HCT116 (cell line): ENCODE data around the gene FOXK2. TPM values are rescaled to one million over a fixed set of nuclear protein-coding genes. Genes with fewer than 3 reads are reported as not detected.

Source experiments
- ATAC-seq: fragments of 200-7000 bp; cut with Tn5 transposase; 2 replicates; pipeline ENCODE4 v1.9.1; 2020; ENCODE audit warnings: mild to moderate bottlenecking, moderate library complexity
- BruUV-seq: library from RNA; stranded (reverse); fragments of 400-500 nt; replicated peaks from 2 replicates; lab custom pipeline; 2021; lab: Mats Ljungman, UMichigan
- CTCF ChIA-PET: fragments of 300-600 bp; sonication (Branson Sonifier 250); formaldehyde crosslinking; loops from one replicate; lab custom pipeline; 2021; ENCODE audit warnings: antibody characterized with exemption; lab: Charles Lee
- POLR2A ChIA-PET: fragments of 300-600, 350-600 bp; sonication (Branson Sonifier 250); formaldehyde crosslinking; loops from one replicate; lab custom pipeline; 2021; ENCODE audit warnings: antibody characterized with exemption; lab: Charles Lee
- RAD21 ChIA-PET, 2 experiments: fragments of 300-600 bp; sonication (Branson Sonifier 250); formaldehyde crosslinking; loops; one replicate each; lab custom pipeline; 2023; ENCODE audit warnings: low total read pairs in 2 of 2; ENCODE audit not compliant: uncharacterized antibody in 2 of 2, unreplicated experiment in 2 of 2, low non-redundant PET in 1 of 2; lab: Charles Lee
- DNase-seq: peaks from one replicate; pipeline ENCODE4 v3.0.0-alpha.2; 2010; ENCODE audit warnings: low read depth, low spot score
- H2AFZ ChIP-seq: fragments of 200-600 bp; shearing (Covaris generic), sonication (generic); 2 replicates; pipeline ENCODE4 v1.6.1; 2017; ENCODE audit warnings: low read depth, mixed run types, mixed read lengths, antibody characterized with exemption, low read length; ENCODE audit not compliant: poor library complexity, severe bottlenecking
- H3K27ac ChIP-seq: 2 replicates; pipeline ENCODE4 v1.5.1; 2012; ENCODE audit warnings: low read depth, low read length
- H3K27me3 ChIP-seq: fragments of 200-600 bp; sonication (generic); 2 replicates; pipeline ENCODE4 v1.6.1; 2016; ENCODE audit warnings: mixed run types, low read length, mixed read lengths; ENCODE audit not compliant: insufficient read depth
- H3K36me3 ChIP-seq, 2 experiments: fragments of 200-500 bp in 1 of 2; fragments of 200-600 bp in 1 of 2; sonication (Bioruptor generic) in 1 of 2; sonication (generic) in 1 of 2; 2 replicates each; pipeline versions ENCODE4 v1.5.1 to v1.6.1; 2014 to 2016; ENCODE audit warnings: low read length in 2 of 2, inconsistent platforms in 1 of 2, mixed read lengths in 1 of 2, mixed run types in 1 of 2; ENCODE audit not compliant: insufficient read depth in 2 of 2, control insufficient read depth in 1 of 2
- H3K4me1 ChIP-seq, 2 experiments: fragments of 200-600 bp in 1 of 2; sonication (generic) in 1 of 2; 2 replicates each; pipeline versions ENCODE4 v1.5.1 to v1.6.1; 2012 to 2017; ENCODE audit warnings: low read length in 2 of 2, inconsistent platforms in 1 of 2, mild to moderate bottlenecking in 1 of 2, mixed read lengths in 1 of 2, mixed run types in 1 of 2, moderate library complexity in 1 of 2; ENCODE audit not compliant: insufficient read depth in 2 of 2, control insufficient read depth in 1 of 2
- H3K4me2 ChIP-seq: fragments of 200-600 bp; sonication (generic); 2 replicates; pipeline ENCODE4 v1.6.1; 2017; ENCODE audit warnings: mixed run types, low read length, mixed read lengths
- H3K4me3 ChIP-seq, 2 experiments: fragments of 200-600 bp in 1 of 2; sonication (generic) in 1 of 2; replicated peaks in 1 of 2; 2 replicates each; pipeline ENCODE4 v1.5.1; 2011 to 2016; ENCODE audit warnings: low read length in 2 of 2, control low read depth in 1 of 2, low read depth in 1 of 2, mild to moderate bottlenecking in 1 of 2, mixed read lengths in 1 of 2, mixed run types in 1 of 2
- H3K79me2 ChIP-seq: fragments of 200-600 bp; sonication (generic); 2 replicates; pipeline ENCODE4 v1.6.1; 2017; ENCODE audit warnings: mild to moderate bottlenecking, mixed run types, low read length, moderate library complexity, mixed read lengths; ENCODE audit not compliant: insufficient read depth
- H3K9ac ChIP-seq: fragments of 200-600 bp; sonication (generic); 2 replicates; pipeline ENCODE4 v1.6.1; 2016; ENCODE audit warnings: low read length, mixed read lengths
- H3K9me2 ChIP-seq: fragments of 200-600 bp; sonication (generic), shearing (Covaris generic); 2 replicates; pipeline ENCODE4 v1.6.1; 2017; ENCODE audit warnings: mixed run types, mild to moderate bottlenecking, moderate library complexity; ENCODE audit not compliant: insufficient read depth
- H3K9me3 ChIP-seq, 2 experiments: fragments of 200-500 bp in 1 of 2; fragments of 200-600 bp in 1 of 2; sonication (Bioruptor generic) in 1 of 2; sonication (generic) in 1 of 2; 2 replicates each; pipeline ENCODE4 v1.6.1; 2014 to 2017; ENCODE audit warnings: low read length in 2 of 2, mixed read lengths in 2 of 2, inconsistent platforms in 1 of 2, low read depth in 1 of 2, mild to moderate bottlenecking in 1 of 2, mixed run types in 1 of 2, moderate library complexity in 1 of 2; ENCODE audit not compliant: control insufficient read depth in 1 of 2, insufficient read depth in 1 of 2
- H4K20me1 ChIP-seq: fragments of 200-600 bp; sonication (generic), shearing (Covaris generic); 2 replicates; pipeline ENCODE4 v1.6.1; 2017; ENCODE audit warnings: mixed run types, mild to moderate bottlenecking, moderate library complexity; ENCODE audit not compliant: insufficient read depth
- ELF1 ChIP-seq: IDR thresholded peaks from 2 replicates; pipeline ENCODE4 v1.6.1; 2012; ENCODE audit warnings: low read depth, borderline replicate concordance
- EZH2 ChIP-seq: fragments of 200-600 bp; sonication (generic); IDR thresholded peaks from 2 replicates; pipeline ENCODE4 v1.6.1; 2017; ENCODE audit warnings: antibody characterized with exemption, mixed run types
- EZH2phosphoT487 ChIP-seq: fragments of 200-600 bp; IDR thresholded peaks from 2 replicates; pipeline ENCODE4 v1.6.1; 2018; ENCODE audit warnings: antibody characterized with exemption, borderline replicate concordance
- FOSL1 ChIP-seq: IDR thresholded peaks from 2 replicates; pipeline ENCODE4 v1.6.1; 2012; ENCODE audit warnings: low read depth
- JUND ChIP-seq: IDR thresholded peaks from 2 replicates; pipeline ENCODE4 v1.6.1; 2012
- POLR2A ChIP-seq: IDR thresholded peaks from 2 replicates; pipeline ENCODE4 v1.7.0; 2011; ENCODE audit warnings: borderline replicate concordance; ENCODE audit not compliant: insufficient read depth, insufficient read length; ENCODE audit errors: extremely low read depth
- RAD21 ChIP-seq: IDR thresholded peaks from 2 replicates; pipeline ENCODE4 v1.6.1; 2012; ENCODE audit warnings: low read depth, mild to moderate bottlenecking
- SIN3A ChIP-seq: IDR thresholded peaks from 2 replicates; pipeline ENCODE4 v1.6.1; 2012; ENCODE audit warnings: low read depth
- SRF ChIP-seq: IDR thresholded peaks from 2 replicates; pipeline ENCODE4 v1.6.1; 2012; ENCODE audit warnings: low read depth
- TCF7L2 ChIP-seq: IDR thresholded peaks from 2 replicates; pipeline ENCODE4 v1.7.0; 2011; ENCODE audit warnings: borderline replicate concordance, inconsistent platforms; ENCODE audit not compliant: insufficient read depth, insufficient read length; ENCODE audit errors: extremely low read depth
- YY1 ChIP-seq: IDR thresholded peaks from 2 replicates; pipeline ENCODE4 v1.6.1; 2011; ENCODE audit warnings: low read length, low read depth, moderate library complexity, mild to moderate bottlenecking; ENCODE audit not compliant: insufficient replicate concordance; ENCODE audit errors: extremely low read depth
- ZNF274 ChIP-seq: fragments of 200-500 bp; sonication (Bioruptor generic); IDR thresholded peaks from 2 replicates; pipeline ENCODE4 v1.6.1; 2014; ENCODE audit warnings: mild to moderate bottlenecking, low read depth, low read length, inconsistent platforms
- intact Hi-C: fragments of 100-400 bp; cut with micrococcal nuclease; formaldehyde crosslinking; loops from 2 replicates; pipeline ENCODE4 v1.10.0; 2022
- total RNA-seq: library from RNA; stranded (reverse); gene quantifications from one replicate; pipeline ENCODE4 v1.2.1, GENCODE V29; 2021; ENCODE audit not compliant: unreplicated experiment
- TF ChIP-seq, protein P1 (sequence below): IDR thresholded peaks from 2 replicates; pipeline ENCODE4 v1.6.1; 2012
- TF ChIP-seq, protein P2 (sequence below): IDR thresholded peaks from 2 replicates; pipeline ENCODE4 v1.6.1; 2011; ENCODE audit warnings: mild to moderate bottlenecking, low read length, moderate library complexity; ENCODE audit not compliant: insufficient replicate concordance; ENCODE audit errors: extremely low read depth
- TF ChIP-seq, protein P3 (sequence below): IDR thresholded peaks from 2 replicates; pipeline ENCODE4 v1.6.1; 2012

The FOXK2 gene
- total RNA-seq, 1 experiment from 2014 or later, result 122 TPM

DNA sequence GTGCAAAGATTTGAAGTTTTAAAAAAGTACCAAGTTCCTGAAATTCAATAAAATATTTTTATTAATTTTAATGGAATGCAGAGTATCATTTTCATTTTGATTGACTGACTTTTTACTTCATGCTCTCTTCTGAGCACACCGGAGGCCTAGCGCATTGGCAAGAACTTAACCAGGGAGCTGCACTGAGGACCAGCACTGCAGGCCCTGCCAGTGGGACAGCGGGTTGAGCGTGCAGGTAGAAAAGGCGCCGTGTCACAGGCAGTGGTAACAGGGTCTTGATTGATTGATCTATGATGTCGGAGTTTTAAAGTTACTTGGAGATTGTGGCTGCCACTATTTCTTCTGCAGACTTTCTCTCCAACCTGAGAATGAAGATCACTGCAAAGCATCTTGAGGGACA, 85.0 kb downstream of the FOXK2 start:
- BruUV-seq, result no TSS peak
- TF ChIP-seq, protein P1, sequence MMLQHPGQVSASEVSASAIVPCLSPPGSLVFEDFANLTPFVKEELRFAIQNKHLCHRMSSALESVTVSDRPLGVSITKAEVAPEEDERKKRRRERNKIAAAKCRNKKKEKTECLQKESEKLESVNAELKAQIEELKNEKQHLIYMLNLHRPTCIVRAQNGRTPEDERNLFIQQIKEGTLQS, result no peak
- no peak for TF ChIP-seq YY1
- no peak for TF ChIP-seq JUND
- no peak for TF ChIP-seq EZH2phosphoT487
- no peak for TF ChIP-seq SIN3A
- TF ChIP-seq, protein P2, sequence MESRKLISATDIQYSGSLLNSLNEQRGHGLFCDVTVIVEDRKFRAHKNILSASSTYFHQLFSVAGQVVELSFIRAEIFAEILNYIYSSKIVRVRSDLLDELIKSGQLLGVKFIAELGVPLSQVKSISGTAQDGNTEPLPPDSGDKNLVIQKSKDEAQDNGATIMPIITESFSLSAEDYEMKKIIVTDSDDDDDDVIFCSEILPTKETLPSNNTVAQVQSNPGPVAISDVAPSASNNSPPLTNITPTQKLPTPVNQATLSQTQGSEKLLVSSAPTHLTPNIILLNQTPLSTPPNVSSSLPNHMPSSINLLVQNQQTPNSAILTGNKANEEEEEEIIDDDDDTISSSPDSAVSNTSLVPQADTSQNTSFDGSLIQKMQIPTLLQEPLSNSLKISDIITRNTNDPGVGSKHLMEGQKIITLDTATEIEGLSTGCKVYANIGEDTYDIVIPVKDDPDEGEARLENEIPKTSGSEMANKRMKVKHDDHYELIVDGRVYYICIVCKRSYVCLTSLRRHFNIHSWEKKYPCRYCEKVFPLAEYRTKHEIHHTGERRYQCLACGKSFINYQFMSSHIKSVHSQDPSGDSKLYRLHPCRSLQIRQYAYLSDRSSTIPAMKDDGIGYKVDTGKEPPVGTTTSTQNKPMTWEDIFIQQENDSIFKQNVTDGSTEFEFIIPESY, result no peak
- TF ChIP-seq, protein P3, sequence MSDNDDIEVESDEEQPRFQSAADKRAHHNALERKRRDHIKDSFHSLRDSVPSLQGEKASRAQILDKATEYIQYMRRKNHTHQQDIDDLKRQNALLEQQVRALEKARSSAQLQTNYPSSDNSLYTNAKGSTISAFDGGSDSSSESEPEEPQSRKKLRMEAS, result no peak
- no peak for TF ChIP-seq RAD21
- no peak for TF ChIP-seq ELF1
- TF ChIP-seq SRF, result no peak
- TF ChIP-seq TCF7L2, result no peak
- no peak for TF ChIP-seq FOSL1
- no peak for TF ChIP-seq EZH2
- TF ChIP-seq POLR2A, result no peak
- no peak for TF ChIP-seq ZNF274
- CTCF ChIA-PET, result no interaction called here

More for the DNA sequence above, 85.0 kb downstream of the FOXK2 start:
- H3K27me3 ChIP-seq, result no peaks in the 10 kb centered on the region
- H3K36me3 ChIP-seq, result peaks cover 52 to 68% of the 10 kb centered on the region in 2 experiments
- no peaks in the 10 kb centered on the region for H3K4me1 ChIP-seq
- H3K27ac ChIP-seq, result no peak overlapping the region
- H2AFZ ChIP-seq, result no peak overlapping the region
- no peaks in the 10 kb centered on the region for H4K20me1 ChIP-seq
- H3K79me2 ChIP-seq, result peaks cover 25% of the 10 kb centered on the region; the same call in 1 of the 2 replicates
- no peak for DNase-seq
- no peak overlapping the region for H3K4me2 ChIP-seq
- H3K4me3 ChIP-seq, result no peak overlapping the region
- no peak for ATAC-seq
- no peaks in the 10 kb centered on the region for H3K9me2 ChIP-seq
- H3K9ac ChIP-seq, result no peak overlapping the region
- POLR2A ChIA-PET, result no interaction called here
- intact Hi-C loops, result no loop called here
- no peaks in the 10 kb centered on the region for H3K9me3 ChIP-seq
- RAD21 ChIA-PET, result no interaction called here
